HFF-Myc (cell line): ENCODE measurements around the gene HEMK1.

Experiments used
- DNase-seq: peaks from one replicate; pipeline ENCODE4 v3.0.0-alpha.2; 2011; ENCODE audit warnings: low read depth; ENCODE audit errors: extremely low read depth
- H3K4me3 ChIP-seq: replicated peaks from 2 replicates; pipeline ENCODE4 v1.5.1; 2011; ENCODE audit warnings: low read depth, mild to moderate bottlenecking, control low read depth, low read length
- TF ChIP-seq, protein P1 (sequence below): IDR thresholded peaks from 2 replicates; pipeline ENCODE4 v1.5.1; 2012; ENCODE audit warnings: mild to moderate bottlenecking, low read depth, low read length, control low read depth; ENCODE audit errors: missing control alignments

Gene HEMK1

DNA sequence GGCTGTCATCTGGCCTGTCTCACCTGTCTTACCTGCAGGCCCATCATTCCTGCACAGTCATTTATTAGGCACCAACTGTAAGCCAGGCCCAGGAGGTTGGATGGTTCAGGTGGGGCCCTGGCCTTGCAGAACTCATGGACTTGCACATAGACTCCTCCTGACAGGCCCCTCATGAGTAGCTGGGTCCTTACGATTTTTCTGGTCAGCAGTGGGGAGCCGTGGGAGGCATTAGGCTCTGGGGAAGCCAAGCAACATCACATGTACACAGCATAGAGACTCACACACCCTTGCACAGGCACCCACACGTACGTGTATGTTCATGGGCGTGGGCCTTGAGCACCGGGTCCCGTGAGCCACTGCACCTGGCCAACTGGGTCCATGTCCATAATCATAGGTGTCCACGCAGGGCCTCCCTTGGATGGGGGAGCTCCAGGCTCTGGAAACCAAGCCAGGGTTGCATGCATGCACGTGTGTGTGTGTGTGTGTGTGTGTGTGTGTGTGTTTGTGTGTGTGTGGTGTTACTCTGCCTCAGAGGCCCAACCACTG lies 21.9 kb downstream of the HEMK1 start:
- TF ChIP-seq, protein P1, sequence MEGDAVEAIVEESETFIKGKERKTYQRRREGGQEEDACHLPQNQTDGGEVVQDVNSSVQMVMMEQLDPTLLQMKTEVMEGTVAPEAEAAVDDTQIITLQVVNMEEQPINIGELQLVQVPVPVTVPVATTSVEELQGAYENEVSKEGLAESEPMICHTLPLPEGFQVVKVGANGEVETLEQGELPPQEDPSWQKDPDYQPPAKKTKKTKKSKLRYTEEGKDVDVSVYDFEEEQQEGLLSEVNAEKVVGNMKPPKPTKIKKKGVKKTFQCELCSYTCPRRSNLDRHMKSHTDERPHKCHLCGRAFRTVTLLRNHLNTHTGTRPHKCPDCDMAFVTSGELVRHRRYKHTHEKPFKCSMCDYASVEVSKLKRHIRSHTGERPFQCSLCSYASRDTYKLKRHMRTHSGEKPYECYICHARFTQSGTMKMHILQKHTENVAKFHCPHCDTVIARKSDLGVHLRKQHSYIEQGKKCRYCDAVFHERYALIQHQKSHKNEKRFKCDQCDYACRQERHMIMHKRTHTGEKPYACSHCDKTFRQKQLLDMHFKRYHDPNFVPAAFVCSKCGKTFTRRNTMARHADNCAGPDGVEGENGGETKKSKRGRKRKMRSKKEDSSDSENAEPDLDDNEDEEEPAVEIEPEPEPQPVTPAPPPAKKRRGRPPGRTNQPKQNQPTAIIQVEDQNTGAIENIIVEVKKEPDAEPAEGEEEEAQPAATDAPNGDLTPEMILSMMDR: no peak
- H3K4me3 ChIP-seq: no peak overlapping the region
- DNase-seq: no peak

DNA sequence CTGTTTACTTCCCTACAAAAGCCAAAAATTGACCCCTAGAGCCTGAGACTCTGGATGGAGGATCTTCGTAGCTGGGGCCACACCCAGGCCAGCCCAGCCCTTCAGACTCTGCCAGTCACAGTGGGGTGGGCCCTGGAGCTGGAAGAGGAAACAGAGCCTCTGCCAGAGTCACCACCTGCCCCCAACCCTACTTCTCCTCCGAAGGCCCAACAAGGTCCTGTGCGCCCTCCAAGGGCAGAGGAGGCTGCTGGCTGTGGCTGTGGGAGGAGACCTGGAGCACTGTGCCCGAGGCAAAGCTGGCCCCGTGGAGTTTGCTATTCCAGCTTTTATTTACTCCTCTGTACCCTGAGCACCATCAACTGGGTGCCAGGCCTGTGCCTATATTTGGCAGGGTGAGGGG lies 23.2 kb downstream of the HEMK1 start:
- DNase-seq: no peak
- TF ChIP-seq, protein P1: no peak
- H3K4me3 ChIP-seq: no peak overlapping the region

DNA sequence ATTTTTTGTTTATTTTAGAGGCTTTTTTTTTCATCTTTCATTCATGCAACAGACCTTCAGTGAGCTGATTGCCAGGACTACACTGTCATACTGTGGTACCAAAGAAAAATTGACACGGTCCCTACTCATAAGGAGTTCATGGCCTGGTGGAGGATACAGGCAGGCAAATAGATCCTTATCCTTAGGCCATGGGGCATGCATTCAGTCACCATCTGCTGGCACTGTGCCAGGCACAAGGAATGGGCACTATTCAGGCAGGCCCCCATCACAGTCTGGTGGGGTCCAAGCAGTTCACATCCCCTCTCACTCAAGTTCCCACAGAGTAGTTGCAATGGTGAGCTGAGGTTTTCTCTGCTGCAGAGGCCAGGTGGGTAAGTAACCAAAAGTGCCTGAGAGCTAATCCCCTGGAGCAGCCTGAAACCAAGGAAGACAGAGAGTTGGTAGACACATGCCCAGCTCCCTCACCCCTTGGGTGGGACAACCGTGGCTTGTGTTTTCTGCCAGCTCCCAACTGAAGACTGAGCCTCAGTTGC lies 25.0 kb downstream of the HEMK1 start:
- TF ChIP-seq, protein P1: no peak
- H3K4me3 ChIP-seq: no peak overlapping the region
- DNase-seq: no peak

DNA sequence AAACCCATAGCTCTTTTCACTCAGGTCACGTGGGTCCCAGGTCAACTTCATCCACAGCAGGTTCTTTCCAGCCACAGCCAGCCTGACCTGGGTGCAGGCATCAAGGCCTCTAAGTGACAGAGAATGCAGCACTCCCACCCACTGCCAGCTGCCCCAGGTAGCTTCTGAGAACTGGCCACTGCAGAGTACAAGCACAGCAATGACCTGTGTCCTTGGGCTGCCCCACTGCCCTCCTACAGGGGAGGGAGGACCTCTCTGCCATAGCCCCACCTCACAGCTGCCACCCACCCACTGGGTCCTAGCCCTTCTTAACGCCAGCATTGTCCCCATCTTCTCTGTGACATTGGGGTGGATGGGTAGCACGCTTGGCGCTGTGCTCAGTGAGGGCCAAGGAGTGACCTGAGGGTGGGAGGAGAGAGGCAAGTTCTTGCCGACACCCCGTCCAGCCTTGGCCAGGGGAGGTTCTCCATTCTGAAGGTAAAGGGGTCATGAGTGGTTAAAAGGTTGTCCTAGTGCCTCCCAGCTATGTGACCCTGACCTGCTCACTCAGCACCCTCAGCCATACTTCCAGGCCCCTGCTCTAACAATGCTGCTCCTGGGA lies 29.9 kb downstream of the HEMK1 start:
- DNase-seq: no peak
- TF ChIP-seq, protein P1: no peak
- no peak overlapping the region for H3K4me3 ChIP-seq

DNA sequence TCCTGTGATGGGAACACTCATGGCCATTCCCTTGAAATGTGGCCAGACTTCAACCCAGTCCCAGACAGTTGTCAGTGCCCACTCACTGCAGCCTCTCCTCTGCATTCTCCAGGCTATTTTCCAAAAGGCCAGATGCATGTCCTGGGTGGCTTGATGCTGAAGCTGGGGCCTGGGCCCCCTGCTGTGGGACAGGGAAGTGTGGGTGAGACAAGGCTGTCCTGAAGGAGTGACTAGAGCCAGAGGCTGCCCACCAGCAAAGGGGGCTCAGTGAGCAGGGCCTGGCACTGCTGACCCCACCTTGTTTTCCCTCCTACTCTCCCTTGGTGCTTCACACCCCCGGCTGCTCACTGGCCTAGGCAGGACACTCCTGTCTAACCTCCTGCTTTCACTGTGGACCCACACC lies 30.4 kb downstream of the HEMK1 start:
- H3K4me3 ChIP-seq: no peak overlapping the region
- TF ChIP-seq, protein P1: no peak

DNA sequence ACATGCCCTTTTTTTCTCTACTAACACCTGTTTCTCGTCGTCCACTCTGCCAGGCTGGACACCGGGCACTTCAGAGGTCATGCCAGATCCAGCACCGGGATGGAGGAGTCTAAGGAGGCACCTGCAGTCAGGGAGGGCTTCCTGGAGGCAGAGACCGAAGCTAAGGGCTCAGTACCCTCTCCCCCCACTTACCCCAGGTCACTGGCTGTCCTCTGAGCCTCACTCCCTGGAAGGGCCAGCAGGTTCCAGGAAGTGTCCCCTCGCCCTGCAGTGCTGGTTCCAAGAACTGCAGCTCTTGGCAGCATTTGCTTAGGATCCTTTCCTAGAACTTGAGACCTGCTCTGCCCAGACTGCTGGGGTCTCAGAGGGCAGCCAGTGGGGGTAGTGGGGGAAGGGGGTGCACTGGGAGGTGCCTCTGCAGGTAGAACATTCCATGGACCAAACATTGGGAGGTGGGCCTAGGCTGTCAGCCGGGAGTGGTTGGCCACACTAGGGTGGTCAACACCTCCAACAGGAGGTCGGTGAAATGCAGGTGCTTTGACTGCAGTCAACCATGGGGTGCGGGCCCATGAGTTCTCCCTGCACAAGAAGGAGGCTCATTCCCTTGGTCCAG lies 30.9 kb downstream of the HEMK1 start:
- no peak overlapping the region for H3K4me3 ChIP-seq
- TF ChIP-seq, protein P1: no peak
- DNase-seq: no peak

More for the DNA sequence above, 30.4 kb downstream of the HEMK1 start:
- DNase-seq: no peak
